ENCODE data around the gene SLC24A4. TPM values are rescaled to one million over a fixed set of nuclear protein-coding genes. Genes with fewer than 3 reads are reported as not detected.
"Not testable (repeated sequence)": the region's sequence is repeated elsewhere in the genome, so short reads cannot be mapped to it uniquely, and the experiment has no call there.

SLC24A4 gene
- total and polyA plus RNA-seq, 12 donors: 0.08 to 0.74 (median 0.24) TPM

DNA sequence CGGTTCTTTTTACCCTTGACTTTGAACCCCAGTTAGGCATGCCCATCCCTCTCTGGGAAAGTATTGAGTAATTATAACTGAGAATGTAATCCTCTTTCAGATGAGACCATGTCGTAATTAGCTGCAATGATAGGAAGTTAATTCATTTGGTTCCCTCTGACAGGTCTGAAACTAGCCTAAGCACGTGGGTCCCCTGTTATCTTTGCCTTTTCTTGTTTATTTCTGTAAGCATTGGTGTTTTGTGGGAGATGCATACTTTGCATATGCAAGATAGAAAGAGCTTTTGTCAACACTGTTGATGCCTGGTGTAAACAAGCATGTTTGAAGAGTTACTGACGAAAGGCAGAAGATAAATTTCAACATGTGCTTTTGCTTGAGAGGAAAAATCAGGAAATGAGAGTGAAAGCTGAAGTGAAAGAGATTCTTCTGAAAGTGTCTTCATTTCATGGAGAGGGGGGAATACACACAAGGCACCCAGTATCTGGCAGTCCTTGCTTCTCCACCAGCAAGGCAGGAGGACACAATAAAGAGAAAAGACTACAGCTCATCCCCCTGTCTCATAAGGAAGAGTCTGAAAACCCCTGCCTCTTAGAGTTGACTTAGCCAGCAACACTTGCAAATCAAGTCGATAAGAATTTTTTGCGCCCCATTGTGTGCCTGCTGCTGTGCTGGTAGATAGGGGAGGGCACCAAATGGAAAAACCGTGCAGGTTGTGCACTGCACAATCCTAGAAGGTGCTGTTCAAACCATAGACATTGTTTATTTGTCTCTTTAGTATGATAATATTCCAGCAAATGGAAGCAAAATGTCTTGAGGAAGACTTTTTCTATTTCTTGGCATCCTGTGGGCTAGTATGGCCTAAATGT lies 77.8 kb downstream of the SLC24A4 start:
- H3K27ac ChIP-seq: peak overlapping the region in 2 of 10 donors; percentile 6 to 76
- H3K27me3 ChIP-seq: peaks cover 0 to 3% (median 0%) of the 10 kb centered on the region in 7 donors
- H3K4me1 ChIP-seq: peaks cover 0 to 58% (median 0%) of the 10 kb centered on the region in 9 donors
- no peak for DNase-seq
- H3K4me3 ChIP-seq: no peak overlapping the region
- 62 to 64% methylated on average over 7 of the region's 7 CpGs for WGBS, 2 donors
- no peaks in the 10 kb centered on the region for H3K36me3 ChIP-seq
- TF ChIP-seq, protein P1, sequence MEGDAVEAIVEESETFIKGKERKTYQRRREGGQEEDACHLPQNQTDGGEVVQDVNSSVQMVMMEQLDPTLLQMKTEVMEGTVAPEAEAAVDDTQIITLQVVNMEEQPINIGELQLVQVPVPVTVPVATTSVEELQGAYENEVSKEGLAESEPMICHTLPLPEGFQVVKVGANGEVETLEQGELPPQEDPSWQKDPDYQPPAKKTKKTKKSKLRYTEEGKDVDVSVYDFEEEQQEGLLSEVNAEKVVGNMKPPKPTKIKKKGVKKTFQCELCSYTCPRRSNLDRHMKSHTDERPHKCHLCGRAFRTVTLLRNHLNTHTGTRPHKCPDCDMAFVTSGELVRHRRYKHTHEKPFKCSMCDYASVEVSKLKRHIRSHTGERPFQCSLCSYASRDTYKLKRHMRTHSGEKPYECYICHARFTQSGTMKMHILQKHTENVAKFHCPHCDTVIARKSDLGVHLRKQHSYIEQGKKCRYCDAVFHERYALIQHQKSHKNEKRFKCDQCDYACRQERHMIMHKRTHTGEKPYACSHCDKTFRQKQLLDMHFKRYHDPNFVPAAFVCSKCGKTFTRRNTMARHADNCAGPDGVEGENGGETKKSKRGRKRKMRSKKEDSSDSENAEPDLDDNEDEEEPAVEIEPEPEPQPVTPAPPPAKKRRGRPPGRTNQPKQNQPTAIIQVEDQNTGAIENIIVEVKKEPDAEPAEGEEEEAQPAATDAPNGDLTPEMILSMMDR (IDR thresholded peaks at IDR 0.05): no peak
- no peaks in the 10 kb centered on the region for H3K9me3 ChIP-seq
- ATAC-seq: peak in 2 of 8 donors; percentile 39 to 55
- intact Hi-C loops (cut with DNase I): no loop called here

DNA sequence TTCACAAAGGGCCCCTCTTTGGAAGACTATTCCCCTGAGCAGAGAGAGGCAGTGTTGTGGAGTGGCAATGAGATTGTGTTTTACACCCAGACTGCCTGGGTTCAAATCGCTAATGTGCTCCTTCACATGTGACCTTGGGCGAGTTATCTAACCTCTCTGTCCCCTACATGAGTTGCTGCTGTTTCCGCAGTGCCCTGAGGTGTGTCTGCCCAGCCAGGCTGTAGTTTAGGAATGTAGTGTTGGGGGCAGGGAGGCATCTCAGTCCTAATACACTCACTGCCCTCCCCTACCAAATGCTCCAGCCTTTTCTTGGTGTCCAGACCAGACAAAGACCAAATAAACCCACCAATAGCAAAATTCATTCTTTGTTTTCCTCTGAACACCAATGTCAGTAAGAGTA lies 78.6 kb downstream of the SLC24A4 start:
- Histone ChIP-seq H3K4me3 (no peak overlapping the region), H3K4me1 (peaks cover 0 to 59% (median 0%) of the 10 kb centered on the region in 9 donors), H3K36me3 (no peaks in the 10 kb centered on the region), H3K27me3 (no peaks in the 10 kb centered on the region), H3K9me3 (peaks cover 0 to 5% (median 0%) of the 10 kb centered on the region in 11 donors), H3K27ac (peak overlapping the region in 1 of 10 donors; percentile 76)
- no peak for DNase-seq
- 45 to 48% methylated on average over 3 of the region's 3 CpGs for WGBS, 2 donors
- TF ChIP-seq, protein P1 (IDR thresholded peaks at IDR 0.05): no peak
- peak in 1 of 8 donors; percentile 78 for ATAC-seq
- intact Hi-C loops (cut with DNase I): no loop called here

DNA sequence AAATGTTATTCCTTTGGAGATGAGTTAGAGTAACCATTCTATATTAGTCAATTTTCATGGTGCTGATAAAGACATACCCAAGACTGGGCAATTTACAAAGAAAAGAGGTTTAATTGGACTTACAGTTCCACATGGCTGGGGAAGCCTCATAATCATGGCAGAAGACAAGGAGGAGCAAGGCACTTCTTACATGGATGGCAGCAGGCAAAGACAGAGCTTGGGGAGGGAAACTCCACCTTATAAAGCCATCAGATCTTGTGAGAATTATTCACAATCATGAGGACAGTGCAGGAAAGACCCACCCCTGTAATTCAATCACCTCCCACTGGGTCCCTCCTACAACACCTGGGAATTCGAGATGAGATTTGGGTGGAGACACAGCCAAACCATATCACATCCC lies 79.5 kb downstream of the SLC24A4 start:
- intact Hi-C loops (cut with DNase I): not testable (repeated sequence)

GRCh38 chr14:92404018-92404417 lies 81.1 kb downstream of the SLC24A4 start:
- peaks cover 0 to 12% (median 0%) of the 10 kb centered on the region in 11 donors for H3K9me3 ChIP-seq
- no peaks in the 10 kb centered on the region for H3K36me3 ChIP-seq
- peaks cover 0 to 59% (median 11%) of the 10 kb centered on the region in 9 donors for H3K4me1 ChIP-seq
- no peaks in the 10 kb centered on the region for H3K27me3 ChIP-seq
- WGBS, 2 donors: 77 to 84% methylated on average over 4 of the region's 4 CpGs
- no peak overlapping the region for H3K4me3 ChIP-seq
- intact Hi-C loops (cut with DNase I): no loop called here
- TF ChIP-seq, protein P1 (IDR thresholded peaks at IDR 0.05): no peak
- no peak for ATAC-seq
- no peak for DNase-seq
- H3K27ac ChIP-seq: peak overlapping the region in 1 of 10 donors; percentile 26

More for the DNA sequence above, 79.5 kb downstream of the SLC24A4 start:
- ATAC-seq, H3K36me3 ChIP-seq, H3K4me3 ChIP-seq, H3K27me3 ChIP-seq, DNase-seq: not testable (repeated sequence)
- Histone ChIP-seq H3K9me3 (peaks cover 0 to 12% (median 0%) of the 10 kb centered on the region in 11 donors), H3K4me1 (peaks cover 0 to 60% (median 0%) of the 10 kb centered on the region in 9 donors), H3K27ac (peak overlapping the region in 1 of 10 donors; percentile 76)
- 67 to 85% methylated on average over 1 of the region's 1 CpG for WGBS, 2 donors

Measured in heart right ventricle (tissue), 16 donors.